Measurements from ENCODE around the gene LITAF. TPM values are rescaled to one million over a fixed set of nuclear protein-coding genes. Genes with fewer than 3 reads are reported as not detected.
A peak's percentile ranks its signal among the peaks of the same experiment; 100 is the strongest.

LITAF gene
- total RNA-seq (2021): 72.4 to 77.7 TPM (median 73.0 TPM) in 3 replicates
- Bru-seq, nascent RNA: percentile 53 among the genes with signal in this experiment
- long read RNA-seq, experiment 1, transcript LITAF-221 (4 exons, 2,467 nt): major isoform, 253 of 395 reads
- long read RNA-seq, experiment 1, transcript LITAF-205 (4 exons, 1,118 nt): minor isoform, 86 of 395 reads
- long read RNA-seq, experiment 1, transcript LITAF-209 (4 exons, 2,632 nt): minor isoform, 9 of 395 reads
- long read RNA-seq, experiment 1, partial matches to known transcripts: 18 of 395 reads
- long read RNA-seq, experiment 1, other reads (novel, unspliced or antisense): 26 of 395 reads
- long read RNA-seq, experiment 2, transcript LITAF-221 (4 exons, 2,467 nt): major isoform, 37 of 122 reads
- long read RNA-seq, experiment 2, partial matches to known transcripts: 18 of 122 reads
- long read RNA-seq, experiment 2, other reads (novel, unspliced or antisense): 64 of 122 reads
- long read RNA-seq, experiment 3, transcript LITAF-209 (4 exons, 2,632 nt): minor isoform, 10 of 302 reads
- long read RNA-seq, experiment 3, transcript LITAF-205 (4 exons, 1,118 nt): minor isoform, 54 of 302 reads
- long read RNA-seq, experiment 3, transcript LITAF-221 (4 exons, 2,467 nt): major isoform, 185 of 302 reads
- long read RNA-seq, experiment 3, partial matches to known transcripts: 42 of 302 reads
- long read RNA-seq, experiment 3, other reads (novel, unspliced or antisense): 11 of 302 reads

DNA sequence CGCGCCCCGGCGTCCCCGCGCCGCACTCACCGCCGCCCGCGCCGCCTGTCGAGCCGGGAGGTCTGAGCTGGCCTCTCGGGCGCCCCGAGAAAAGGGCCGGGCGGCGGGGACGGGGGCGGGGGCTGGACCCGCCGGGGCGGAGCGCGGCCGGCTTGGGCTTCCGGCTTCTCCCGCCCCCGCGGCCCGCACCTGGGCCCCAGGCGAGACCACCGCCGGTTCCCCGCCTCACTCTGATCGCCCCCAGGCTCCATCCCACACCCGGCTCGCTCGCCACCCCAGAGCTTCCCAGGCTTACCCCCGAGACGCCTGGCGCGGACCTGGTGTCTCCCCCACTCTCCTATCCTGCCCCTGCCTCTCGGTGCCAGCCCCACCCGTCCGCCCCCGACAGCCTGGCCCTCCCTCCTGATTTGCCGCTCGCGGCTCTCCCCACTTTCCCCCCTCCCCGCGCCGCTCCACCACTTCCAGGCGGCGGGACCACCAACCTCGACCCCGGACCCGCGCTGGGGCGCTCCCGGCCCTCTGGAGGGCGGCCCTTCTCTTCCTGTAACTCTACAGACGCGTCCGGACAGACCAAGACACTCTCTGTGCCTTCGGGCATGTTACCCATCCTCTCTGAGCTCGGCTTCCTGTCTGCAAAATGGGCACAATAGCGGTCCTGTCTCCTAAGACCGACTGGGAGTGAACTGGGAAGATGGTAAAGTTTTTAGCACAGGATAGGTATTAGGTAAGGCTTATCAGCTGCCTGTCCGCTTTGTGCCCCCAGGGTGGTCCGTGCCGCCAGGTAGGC is at the start of gene LITAF:
LITAF (minus strand) TSS at position 64 of the 787 bp plus-strand sequence. CDS start 30,189 bp downstream, outside the sequence.
- peaks cover 61% of the 10 kb centered on the region for H3K27me3 Mint-ChIP-seq (ENCODE audit: low read depth)
- H3K4me1 Mint-ChIP-seq: peaks cover 38% of the 10 kb centered on the region
- peaks cover 16% of the 10 kb centered on the region for H3K36me3 Mint-ChIP-seq
- ChIA-PET POLR2A (interaction anchor here (0.6 to 2.4 kb wide), 5 partner anchors 9 to 340 kb away, joined by 3 to 10 read pairs (median 4); no protein-coding TSS in a partner anchor), CTCF (interaction anchor here (0.5 to 2.8 kb wide), 14 partner anchors 11 to 368 kb away, joined by 3 to 14 read pairs (median 3); no protein-coding TSS in a partner anchor)
- H3K27ac Mint-ChIP-seq: peak within 1 kb of the TSS; percentile 92
- DNase-seq (ENCODE audit: low spot score) (peak; percentile 59), ATAC-seq (peak; percentile 67)
- H3K4me3 Mint-ChIP-seq: peak within 1 kb of the TSS; percentile 81
- peaks cover 6% of the 10 kb centered on the region for H3K9me3 Mint-ChIP-seq
- TF ChIP-seq, protein P1, sequence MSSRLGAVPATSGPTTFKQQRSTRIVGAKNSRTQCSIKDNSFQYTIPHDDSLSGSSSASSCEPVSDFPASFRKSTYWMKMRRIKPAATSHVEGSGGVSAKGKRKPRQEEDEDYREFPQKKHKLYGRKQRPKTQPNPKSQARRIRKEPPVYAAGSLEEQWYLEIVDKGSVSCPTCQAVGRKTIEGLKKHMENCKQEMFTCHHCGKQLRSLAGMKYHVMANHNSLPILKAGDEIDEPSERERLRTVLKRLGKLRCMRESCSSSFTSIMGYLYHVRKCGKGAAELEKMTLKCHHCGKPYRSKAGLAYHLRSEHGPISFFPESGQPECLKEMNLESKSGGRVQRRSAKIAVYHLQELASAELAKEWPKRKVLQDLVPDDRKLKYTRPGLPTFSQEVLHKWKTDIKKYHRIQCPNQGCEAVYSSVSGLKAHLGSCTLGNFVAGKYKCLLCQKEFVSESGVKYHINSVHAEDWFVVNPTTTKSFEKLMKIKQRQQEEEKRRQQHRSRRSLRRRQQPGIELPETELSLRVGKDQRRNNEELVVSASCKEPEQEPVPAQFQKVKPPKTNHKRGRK (CRISPR knock-in tag; IDR thresholded peaks at IDR 0.05; ENCODE audit: borderline replicate concordance): no peak
- TF ChIP-seq, protein P2, sequence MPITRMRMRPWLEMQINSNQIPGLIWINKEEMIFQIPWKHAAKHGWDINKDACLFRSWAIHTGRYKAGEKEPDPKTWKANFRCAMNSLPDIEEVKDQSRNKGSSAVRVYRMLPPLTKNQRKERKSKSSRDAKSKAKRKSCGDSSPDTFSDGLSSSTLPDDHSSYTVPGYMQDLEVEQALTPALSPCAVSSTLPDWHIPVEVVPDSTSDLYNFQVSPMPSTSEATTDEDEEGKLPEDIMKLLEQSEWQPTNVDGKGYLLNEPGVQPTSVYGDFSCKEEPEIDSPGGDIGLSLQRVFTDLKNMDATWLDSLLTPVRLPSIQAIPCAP (CRISPR knock-in tag; IDR thresholded peaks at IDR 0.05): no peak
- TF ChIP-seq FOXK1 (CRISPR knock-in tag; IDR thresholded peaks at IDR 0.05): no peak
- TF ChIP-seq KAT7 (CRISPR knock-in tag; IDR thresholded peaks at IDR 0.05; ENCODE audit: borderline replicate concordance): peak; percentile 2; the same call in 1 of the 2 replicates
- no peak for TF ChIP-seq ZNF232 (CRISPR knock-in tag; IDR thresholded peaks at IDR 0.05)
- TF ChIP-seq, protein P3, sequence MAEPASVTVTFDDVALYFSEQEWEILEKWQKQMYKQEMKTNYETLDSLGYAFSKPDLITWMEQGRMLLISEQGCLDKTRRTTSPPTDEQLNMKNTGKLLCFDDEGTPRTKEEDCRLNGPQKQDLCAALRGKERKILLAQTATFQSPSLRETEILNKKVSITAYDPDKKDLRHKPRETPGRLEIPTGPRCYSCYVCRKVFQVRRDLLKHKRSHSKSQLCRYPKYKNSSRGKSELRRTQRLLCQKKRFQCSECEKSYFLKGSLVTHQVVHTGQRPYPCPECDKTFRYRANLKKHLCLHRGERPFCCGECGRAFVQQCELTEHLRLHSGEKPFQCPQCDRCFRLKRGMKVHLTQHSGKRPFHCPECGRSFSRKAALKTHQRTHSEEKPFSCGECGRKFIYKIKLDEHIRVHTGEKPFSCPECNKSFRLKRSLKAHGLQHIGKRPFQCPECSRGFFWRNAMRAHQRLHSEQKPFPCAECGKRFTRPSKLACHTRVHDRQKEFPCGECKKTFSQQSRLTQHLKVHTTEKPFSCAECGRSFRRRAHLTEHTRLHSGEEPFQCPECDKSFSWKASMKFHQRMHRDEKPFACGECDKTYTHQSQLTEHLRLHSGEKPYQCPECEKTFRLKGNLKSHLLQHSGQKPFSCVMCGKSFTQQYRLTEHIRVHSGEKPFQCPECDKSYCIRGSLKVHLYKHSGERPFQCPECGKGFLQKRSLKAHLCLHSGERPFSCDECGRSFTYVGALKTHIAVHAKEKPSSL (CRISPR knock-in tag; conservative IDR thresholded peaks at IDR 0.05): no peak
- no peak for TF ChIP-seq FOXP1 (CRISPR knock-in tag; IDR thresholded peaks at IDR 0.05; ENCODE audit: borderline replicate concordance)
- TF ChIP-seq JUN (CRISPR knock-in tag; IDR thresholded peaks at IDR 0.05): no peak
- no peak for TF ChIP-seq RELA (CRISPR knock-in tag; IDR thresholded peaks at IDR 0.05; ENCODE audit: borderline replicate concordance)
- TF ChIP-seq, protein P4, sequence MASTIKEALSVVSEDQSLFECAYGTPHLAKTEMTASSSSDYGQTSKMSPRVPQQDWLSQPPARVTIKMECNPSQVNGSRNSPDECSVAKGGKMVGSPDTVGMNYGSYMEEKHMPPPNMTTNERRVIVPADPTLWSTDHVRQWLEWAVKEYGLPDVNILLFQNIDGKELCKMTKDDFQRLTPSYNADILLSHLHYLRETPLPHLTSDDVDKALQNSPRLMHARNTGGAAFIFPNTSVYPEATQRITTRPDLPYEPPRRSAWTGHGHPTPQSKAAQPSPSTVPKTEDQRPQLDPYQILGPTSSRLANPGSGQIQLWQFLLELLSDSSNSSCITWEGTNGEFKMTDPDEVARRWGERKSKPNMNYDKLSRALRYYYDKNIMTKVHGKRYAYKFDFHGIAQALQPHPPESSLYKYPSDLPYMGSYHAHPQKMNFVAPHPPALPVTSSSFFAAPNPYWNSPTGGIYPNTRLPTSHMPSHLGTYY (CRISPR knock-in tag; IDR thresholded peaks at IDR 0.05): no peak
- TF ChIP-seq, protein P5, sequence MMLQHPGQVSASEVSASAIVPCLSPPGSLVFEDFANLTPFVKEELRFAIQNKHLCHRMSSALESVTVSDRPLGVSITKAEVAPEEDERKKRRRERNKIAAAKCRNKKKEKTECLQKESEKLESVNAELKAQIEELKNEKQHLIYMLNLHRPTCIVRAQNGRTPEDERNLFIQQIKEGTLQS (CRISPR knock-in tag; conservative IDR thresholded peaks at IDR 0.05): no peak
- TF ChIP-seq, protein P6, sequence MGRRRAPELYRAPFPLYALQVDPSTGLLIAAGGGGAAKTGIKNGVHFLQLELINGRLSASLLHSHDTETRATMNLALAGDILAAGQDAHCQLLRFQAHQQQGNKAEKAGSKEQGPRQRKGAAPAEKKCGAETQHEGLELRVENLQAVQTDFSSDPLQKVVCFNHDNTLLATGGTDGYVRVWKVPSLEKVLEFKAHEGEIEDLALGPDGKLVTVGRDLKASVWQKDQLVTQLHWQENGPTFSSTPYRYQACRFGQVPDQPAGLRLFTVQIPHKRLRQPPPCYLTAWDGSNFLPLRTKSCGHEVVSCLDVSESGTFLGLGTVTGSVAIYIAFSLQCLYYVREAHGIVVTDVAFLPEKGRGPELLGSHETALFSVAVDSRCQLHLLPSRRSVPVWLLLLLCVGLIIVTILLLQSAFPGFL (CRISPR knock-in tag; IDR thresholded peaks at IDR 0.05; ENCODE audit: borderline replicate concordance): no peak
- TF ChIP-seq JAZF1 (CRISPR knock-in tag; IDR thresholded peaks at IDR 0.05): no peak
- no peak for TF ChIP-seq HMGA2 (CRISPR knock-in tag; IDR thresholded peaks at IDR 0.05)
- no peak for TF ChIP-seq SMAD4 (CRISPR knock-in tag; IDR thresholded peaks at IDR 0.05)
- TF ChIP-seq, protein P7, sequence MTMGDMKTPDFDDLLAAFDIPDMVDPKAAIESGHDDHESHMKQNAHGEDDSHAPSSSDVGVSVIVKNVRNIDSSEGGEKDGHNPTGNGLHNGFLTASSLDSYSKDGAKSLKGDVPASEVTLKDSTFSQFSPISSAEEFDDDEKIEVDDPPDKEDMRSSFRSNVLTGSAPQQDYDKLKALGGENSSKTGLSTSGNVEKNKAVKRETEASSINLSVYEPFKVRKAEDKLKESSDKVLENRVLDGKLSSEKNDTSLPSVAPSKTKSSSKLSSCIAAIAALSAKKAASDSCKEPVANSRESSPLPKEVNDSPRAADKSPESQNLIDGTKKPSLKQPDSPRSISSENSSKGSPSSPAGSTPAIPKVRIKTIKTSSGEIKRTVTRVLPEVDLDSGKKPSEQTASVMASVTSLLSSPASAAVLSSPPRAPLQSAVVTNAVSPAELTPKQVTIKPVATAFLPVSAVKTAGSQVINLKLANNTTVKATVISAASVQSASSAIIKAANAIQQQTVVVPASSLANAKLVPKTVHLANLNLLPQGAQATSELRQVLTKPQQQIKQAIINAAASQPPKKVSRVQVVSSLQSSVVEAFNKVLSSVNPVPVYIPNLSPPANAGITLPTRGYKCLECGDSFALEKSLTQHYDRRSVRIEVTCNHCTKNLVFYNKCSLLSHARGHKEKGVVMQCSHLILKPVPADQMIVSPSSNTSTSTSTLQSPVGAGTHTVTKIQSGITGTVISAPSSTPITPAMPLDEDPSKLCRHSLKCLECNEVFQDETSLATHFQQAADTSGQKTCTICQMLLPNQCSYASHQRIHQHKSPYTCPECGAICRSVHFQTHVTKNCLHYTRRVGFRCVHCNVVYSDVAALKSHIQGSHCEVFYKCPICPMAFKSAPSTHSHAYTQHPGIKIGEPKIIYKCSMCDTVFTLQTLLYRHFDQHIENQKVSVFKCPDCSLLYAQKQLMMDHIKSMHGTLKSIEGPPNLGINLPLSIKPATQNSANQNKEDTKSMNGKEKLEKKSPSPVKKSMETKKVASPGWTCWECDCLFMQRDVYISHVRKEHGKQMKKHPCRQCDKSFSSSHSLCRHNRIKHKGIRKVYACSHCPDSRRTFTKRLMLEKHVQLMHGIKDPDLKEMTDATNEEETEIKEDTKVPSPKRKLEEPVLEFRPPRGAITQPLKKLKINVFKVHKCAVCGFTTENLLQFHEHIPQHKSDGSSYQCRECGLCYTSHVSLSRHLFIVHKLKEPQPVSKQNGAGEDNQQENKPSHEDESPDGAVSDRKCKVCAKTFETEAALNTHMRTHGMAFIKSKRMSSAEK (CRISPR knock-in tag; IDR thresholded peaks at IDR 0.05; ENCODE audit: borderline replicate concordance): no peak
- TF ChIP-seq NR2C2 (CRISPR knock-in tag; IDR thresholded peaks at IDR 0.05): no peak
- TF ChIP-seq GRHL2 (CRISPR knock-in tag; IDR thresholded peaks at IDR 0.05; ENCODE audit: insufficient replicate concordance, severe bottlenecking): no peak
- no peak for TF ChIP-seq RORB (CRISPR knock-in tag; IDR thresholded peaks at IDR 0.05)
- TF ChIP-seq ZNF121 (CRISPR knock-in tag; IDR thresholded peaks at IDR 0.05): 0 out of 2 replicates have a peak, but pooled peaks have one; percentile 11
- TF ChIP-seq, protein P8, sequence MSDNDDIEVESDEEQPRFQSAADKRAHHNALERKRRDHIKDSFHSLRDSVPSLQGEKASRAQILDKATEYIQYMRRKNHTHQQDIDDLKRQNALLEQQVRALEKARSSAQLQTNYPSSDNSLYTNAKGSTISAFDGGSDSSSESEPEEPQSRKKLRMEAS (CRISPR knock-in tag; IDR thresholded peaks at IDR 0.05): no peak
- no peak for TF ChIP-seq NR3C1 (CRISPR knock-in tag; conservative IDR thresholded peaks at IDR 0.05; ENCODE audit: low read depth)
